ENCODE results near the gene CCDC61.

Gene CCDC61

DNA sequence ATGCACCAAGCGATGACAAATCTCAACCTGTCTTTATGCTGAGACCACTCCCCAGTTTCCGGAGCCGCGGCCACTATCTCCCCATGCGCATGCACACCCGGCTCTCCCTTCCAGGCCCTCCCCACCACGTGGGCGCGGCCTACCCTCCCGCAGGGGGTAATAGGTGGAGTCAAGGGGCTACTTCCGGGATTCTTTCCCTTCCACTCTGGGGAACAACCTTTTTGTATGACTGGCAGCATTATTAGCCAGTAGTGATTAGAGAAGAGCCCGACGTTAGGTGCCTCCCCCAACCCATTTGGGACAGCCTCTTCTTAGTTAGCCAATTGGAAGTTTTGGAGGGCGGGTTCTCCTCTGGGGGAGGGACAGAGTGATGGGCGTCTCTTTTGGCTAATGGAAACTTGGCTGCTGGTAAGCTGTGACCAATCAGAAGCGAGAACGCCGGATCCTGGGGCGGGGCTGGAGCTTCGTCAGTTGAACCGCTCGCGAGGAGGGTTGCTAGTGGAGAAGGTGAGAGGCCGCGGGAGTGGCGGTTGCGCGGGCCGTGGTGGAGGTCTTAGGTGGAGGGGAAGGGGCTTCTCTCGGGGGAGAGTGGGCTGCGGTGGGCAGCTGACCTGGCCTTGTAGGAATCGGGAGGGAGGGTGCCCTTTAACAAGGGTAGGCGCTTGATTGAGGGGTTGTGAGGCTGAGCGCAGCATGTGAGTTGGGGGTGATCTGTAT, at the start of gene CCDC61:
TSS of gene CCDC61 (plus strand) at position 470 of the 717 bp plus-strand sequence. CDS start 7,552 bp downstream, outside the sequence.
- DNase-seq (ENCODE audit: low read depth) = peak; percentile 100

GRCh38 chr19:45947926-45948325, 47.3 kb upstream of the CCDC61 start:
- peak; percentile 49 for DNase-seq (ENCODE audit: low read depth)

- no peak for DNase-seq (ENCODE audit: low read depth)
These were observed 43.0 kb upstream of the CCDC61 start for GRCh38 chr19:45952341-45952685.

DNA sequence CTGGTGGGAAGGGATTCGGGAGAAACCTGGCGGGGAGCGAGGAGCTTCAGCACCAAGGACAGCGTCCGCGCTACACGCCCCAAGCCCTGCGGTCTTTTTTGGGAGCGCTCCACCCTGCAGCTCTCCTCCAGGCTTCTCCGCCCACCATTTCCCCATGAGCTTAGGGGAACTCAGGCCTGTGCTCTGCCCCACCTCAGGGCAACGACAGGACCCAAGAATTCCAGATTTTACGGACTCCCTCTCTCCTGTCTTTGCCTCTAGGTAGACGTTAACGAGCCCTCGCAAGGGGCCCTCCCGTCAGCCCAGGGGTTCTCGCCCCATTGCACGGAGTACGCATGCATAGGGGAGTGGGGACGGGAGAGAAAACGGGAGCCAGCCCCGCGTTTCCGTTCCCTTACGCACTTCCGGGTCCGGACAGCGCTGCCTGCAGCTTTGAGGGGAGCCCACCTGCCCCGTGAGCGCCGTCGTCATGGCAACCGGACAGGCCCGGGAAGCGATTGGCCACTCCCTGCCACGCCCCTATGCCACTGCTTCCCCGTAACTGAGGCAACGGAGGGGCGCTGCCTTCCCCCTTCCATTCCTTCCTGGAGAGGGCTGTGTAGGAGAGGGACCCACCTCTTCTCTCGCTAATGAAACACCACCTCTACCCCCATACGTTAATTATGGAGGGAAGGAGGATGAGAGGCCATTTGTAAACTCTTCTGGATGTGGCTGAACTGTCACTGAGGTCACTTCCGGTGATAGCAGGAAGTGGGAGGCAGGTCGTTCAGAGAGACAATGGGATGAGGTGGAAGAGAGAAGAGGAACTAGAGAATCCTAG, 42.4 kb upstream of the CCDC61 start:
- peak; percentile 52 for DNase-seq (ENCODE audit: low read depth)

DNA sequence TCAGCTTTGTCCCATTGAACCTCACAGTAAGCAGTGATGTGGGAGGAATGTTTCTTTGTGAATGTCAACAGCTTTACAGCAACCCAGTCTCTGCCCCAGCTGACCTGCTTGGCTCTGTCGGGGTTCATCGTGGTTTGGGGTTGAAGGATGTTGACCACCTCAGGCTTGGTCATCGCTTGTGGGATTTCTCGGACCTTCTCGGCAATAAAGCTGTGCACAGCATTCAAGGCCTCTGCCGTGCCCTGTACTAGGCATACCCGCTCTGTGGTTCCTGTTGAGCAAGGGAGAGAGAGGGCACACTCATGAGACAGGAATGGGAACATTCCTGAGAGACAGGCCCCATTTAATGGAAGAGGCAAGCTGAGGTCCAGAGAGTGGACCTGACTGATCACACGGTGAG, 41.6 kb upstream of the CCDC61 start:
- DNase-seq (ENCODE audit: low read depth) = peak; percentile 44

DNA sequence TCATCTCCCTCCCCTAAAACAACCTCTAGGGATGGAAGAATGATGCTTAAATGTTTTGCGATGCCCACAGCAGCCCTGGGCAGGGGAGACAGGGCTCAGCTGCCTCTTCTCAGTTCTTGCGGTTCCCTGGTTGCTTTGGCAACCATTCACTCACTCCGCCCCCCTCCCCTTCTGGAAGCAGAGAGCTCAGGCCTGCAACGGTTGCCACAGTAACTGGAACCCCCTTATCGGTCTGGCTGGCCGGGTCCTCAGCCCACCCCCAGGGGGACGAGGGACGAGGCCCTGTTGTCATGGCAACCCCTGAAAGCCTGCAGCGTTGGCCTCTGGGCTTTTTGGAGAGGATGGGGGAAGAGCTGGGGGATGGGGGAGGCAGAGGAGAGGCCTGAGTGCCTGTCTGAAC, 41.1 kb upstream of the CCDC61 start:
- no peak for DNase-seq (ENCODE audit: low read depth)

DNA sequence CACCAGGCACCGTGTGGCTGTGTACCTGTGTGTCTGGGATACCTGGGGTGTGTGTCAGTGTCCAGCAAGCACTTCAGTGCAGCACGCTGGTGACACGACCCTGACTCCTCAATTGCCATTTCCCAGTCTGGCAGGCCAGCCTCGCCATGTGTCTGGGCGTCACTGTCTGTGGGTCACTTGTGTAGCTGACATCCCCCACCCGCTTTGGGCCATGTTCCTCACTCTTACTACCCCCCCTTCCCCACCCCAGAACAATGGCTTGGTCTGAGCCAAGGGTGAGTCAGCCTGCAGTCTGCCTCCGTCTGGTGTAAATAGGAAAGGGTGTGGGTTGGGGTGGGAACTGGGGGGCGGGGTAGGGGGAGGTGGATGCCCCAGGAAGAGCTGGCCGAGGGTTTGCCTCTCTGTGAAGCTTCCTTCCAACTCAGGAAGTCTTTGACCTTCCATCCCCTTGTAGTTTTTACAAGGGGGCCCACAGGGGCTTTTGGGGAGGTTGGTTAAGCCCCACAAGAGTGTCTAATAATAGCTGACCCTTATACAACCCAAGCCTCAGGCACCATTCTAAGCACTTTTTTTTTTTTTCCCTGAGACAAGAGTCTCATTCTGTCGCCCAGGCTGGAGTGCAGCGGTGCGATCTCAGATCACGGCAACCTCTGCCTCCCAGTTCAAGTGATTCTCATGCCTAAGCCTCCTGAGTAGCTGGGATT, 39.2 kb upstream of the CCDC61 start:
- DNase-seq (ENCODE audit: low read depth) = peak; percentile 59

- DNase-seq (ENCODE audit: low read depth) = no peak
These were observed 36.9 kb upstream of the CCDC61 start for GRCh38 chr19:45958320-45958719.

DNA sequence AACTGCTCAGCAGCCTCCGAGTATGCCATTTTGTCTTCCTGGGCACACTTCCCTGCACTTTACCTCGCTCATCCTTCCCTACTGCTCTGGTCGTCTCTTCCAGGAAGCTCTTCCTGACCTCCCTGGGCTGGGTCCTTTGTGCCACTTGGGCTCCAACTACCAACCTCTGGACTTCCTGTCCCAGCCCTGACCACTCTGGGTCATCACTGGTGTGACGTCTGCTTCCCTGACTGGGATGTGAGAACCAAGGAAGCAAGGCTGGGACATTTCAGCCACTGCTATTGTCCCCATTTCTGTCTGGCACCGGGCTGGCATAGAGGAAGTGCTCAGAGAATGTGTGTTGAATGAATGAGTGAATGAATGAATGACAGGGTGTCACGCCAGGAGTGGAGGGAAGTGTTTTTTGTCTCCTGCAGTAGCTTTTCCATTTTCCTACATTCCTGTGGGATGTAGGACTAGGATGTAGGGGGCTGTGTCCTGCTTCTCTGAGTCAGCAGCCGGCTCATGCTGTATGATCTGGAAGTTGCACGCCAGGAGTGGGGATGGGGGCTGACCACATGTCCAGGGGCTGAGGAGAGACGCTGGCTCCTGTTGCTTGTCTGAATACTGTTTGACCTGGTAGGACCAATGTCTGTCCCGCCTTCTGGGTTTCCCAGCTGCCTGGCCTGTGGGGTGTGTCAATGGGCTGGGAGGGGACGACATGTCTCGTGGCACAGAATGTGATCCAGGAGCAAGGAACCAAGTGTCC, 36.3 kb upstream of the CCDC61 start:
- DNase-seq (ENCODE audit: low read depth) = peak; percentile 52

- no peak for DNase-seq (ENCODE audit: low read depth)
These were observed 35.7 kb upstream of the CCDC61 start for GRCh38 chr19:45959517-45960025.

GRCh38 chr19:45960595-45961235, 34.6 kb upstream of the CCDC61 start:
- no peak for DNase-seq (ENCODE audit: low read depth)

DNA sequence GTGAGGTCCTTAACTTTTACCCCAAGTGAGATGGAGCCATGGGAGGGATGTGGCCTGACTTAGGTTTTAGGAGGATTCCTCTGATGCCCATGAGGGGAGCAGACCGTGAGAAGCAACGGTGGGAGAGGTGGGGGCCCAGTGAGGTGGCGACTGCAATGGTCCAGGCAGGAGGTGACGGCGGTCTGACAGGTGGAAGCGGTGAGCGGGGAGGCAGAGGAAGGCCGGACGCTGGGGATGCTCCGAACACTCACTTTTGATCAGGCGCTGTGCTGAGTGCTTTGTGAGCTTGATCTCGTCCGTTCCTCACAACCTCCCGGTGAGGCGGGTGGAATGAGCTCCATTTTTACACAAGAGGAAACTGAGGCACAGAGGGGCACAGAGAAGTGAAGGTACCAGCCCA, 33.2 kb upstream of the CCDC61 start:
- no peak for DNase-seq (ENCODE audit: low read depth)

- no peak for DNase-seq (ENCODE audit: low read depth)
These were observed 28.0 kb upstream of the CCDC61 start for GRCh38 chr19:45967246-45967645.

DNA sequence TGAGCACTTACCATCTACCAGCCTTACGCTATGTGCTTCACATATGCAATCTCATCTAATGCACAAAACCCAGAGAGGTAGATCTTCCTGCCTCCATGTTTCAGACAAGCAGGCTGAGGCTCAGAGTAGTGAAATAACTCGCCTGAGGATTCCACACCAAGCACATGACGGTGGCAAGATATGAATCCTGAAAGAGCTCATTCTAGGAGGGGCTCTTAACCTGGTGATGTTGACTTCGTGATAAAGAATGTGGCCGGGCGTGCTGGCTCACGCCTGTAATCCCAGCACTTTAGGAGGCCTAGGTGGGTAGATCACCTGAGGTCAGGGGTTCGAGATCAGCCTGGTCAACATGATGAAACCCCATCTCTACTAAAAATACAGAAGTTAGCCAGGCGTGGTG, 26.6 kb upstream of the CCDC61 start:
- no peak for DNase-seq (ENCODE audit: low read depth)

- no peak for DNase-seq (ENCODE audit: low read depth)
These were observed 25.6 kb upstream of the CCDC61 start for GRCh38 chr19:45969676-45970075.

DNA sequence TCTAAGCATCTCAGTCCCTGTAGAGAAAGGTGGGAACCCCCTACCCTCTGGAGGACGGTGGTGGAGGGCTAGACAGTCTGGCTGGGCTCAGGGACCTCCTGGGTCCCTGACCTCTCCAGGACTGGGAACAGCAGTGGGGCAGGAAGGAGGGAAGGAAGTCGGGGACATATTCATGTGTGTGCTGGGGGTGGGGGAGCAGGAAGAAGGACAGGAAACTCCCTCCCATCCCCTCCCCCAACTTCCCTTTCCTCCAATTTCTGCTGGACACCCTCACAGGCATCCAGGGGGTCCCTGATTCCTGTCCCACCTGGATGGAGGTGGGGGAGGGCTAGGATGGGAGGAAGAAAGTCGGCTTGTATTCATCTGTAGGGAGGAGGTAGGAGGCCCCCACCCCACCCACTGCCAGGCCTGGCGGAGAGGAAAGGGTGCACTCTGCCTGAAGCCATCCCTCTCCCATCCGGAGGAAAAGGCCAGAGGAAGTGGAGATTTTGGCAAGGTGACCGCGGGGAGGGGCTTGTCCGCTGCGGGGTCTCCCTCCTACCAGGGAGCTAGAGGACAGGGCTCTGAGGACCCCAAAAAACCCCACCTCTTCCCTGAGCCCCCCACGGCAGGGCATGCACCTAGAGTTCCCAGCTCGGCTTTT, 23.9 kb upstream of the CCDC61 start:
- DNase-seq (ENCODE audit: low read depth) = no peak

DNA sequence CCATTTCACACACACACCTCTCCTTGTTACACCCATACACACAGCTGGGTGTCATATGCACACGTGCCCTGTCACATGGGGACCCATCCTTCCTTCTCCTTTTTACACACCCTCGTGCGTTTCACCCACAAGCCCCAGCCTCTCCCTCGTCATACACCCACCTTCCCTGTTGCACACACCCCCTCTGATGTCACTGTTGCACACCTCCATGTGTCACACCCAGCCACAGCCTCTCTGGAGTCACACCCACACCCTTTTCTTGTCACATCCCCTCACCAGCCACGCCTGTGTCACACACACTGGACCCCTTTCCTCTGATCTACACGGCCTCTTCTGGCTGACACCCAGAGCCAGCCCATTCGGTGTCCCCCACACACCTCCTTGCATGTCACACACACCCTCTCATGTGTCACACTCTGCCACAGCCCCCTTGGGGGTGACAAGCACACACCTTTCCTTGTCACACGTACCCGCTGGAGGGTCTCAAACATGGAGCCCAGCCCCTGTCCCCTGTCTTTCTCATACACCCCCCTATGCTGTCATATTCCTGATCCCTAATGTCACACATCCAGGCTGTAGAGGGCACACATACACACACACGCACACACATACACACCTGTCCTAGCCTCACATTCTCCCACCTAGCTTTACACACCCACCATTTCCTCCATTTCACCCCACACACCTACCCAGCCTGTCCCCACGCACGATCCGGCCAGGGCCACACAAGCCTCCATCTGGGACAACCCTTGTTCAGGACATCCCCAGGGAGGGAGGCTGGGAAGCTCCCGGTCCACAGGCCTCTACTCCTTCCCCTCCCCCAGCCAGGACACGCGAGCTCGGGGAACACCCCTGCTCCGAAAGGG, 23.0 kb upstream of the CCDC61 start:
- DNase-seq (ENCODE audit: low read depth) = no peak

- DNase-seq (ENCODE audit: low read depth) = no peak
These were observed 22.2 kb upstream of the CCDC61 start for GRCh38 chr19:45972947-45973540.

DNA sequence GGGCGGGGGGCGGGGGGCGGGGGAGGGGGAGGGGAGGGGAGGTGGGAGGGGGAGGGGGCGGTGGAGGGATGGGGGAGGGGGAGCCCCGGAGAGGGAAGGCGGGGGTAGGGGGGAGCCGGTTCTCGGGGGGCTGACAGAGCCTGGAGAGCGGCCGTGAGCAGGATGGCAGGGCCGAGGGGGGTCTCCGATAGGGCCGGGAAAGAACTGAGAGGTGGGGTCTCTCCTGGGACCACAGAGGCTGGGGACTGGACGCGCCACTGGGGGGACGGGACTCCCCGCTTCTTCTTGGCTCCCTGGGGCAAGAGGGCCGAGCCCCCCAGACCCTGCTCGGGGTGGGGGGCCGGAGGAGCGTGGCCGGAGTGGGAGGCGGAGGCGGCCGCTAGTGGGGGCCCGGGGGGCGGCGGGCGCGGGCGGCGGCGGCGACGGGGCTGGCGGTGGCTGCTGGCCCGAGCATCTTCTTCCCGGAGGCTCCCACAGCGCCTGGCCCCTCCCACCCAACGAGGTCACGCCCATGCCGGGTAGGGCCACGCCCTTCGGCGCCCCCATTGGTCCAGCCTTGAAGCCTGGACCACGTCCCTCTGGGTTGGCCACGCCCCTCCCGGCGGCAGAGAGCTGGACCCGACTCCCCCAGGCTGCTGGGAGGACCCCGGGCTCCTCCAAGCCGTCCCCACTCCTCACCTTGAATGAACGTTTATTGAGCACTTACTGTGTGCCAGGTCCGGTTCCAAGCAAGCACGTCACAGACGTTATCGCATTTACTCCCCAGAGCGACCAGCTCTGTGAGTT, 21.5 kb upstream of the CCDC61 start, which contains the start of gene NOVA2:
TSS of gene NOVA2 (minus strand) at position 313 of the 786 bp plus-strand sequence. CDS start 514 bp downstream, outside the sequence.
- peak; percentile 52 for DNase-seq (ENCODE audit: low read depth)

Data from ELR (cell line).